H1 (cell line): ENCODE data around the gene GRIK2. TPM values are rescaled to one million over a fixed set of nuclear protein-coding genes. Genes with fewer than 3 reads are reported as not detected.

Experiments
- CTCF ChIA-PET: fragments of 300-600 bp; sonication (Branson Sonifier 250); formaldehyde crosslinking; loops from one replicate; lab custom pipeline; 2021; ENCODE audit not compliant: partially characterized antibody; lab: Charles Lee
- POLR2A ChIA-PET: fragments of 300-600 bp; sonication (Branson Sonifier 250); formaldehyde crosslinking; loops from one replicate; lab custom pipeline; 2021; ENCODE audit warnings: inconsistent platforms; ENCODE audit not compliant: partially characterized antibody; lab: Charles Lee
- DNase-seq, 2 experiments: peaks; one replicate each; pipeline versions ENCODE4 v3.0.0 to v3.0.0-alpha.2; 2010 to 2022; ENCODE audit warnings: low spot score in 2 of 2, low read depth in 1 of 2, mixed read lengths in 1 of 2
- FAIRE-seq: peaks from 2 replicates; lab custom pipeline; 2011; peaks lifted over from hg19 to GRCh38; lab: Jason Lieb, UNC
- H2AFZ ChIP-seq: 2 replicates; pipeline ENCODE4 v1.8.1; 2012; ENCODE audit warnings: low read length, inconsistent platforms
- H2AK5ac ChIP-seq: 2 replicates; pipeline ENCODE4 v1.6.1; 2013; ENCODE audit warnings: low read depth, low read length
- H2BK120ac ChIP-seq: replicated peaks from 2 replicates; pipeline ENCODE3; 2013; ENCODE audit warnings: low read depth, low read length, inconsistent platforms
- H2BK12ac ChIP-seq: 2 replicates; pipeline ENCODE4 v1.6.1; 2013; ENCODE audit warnings: low read depth, low read length
- H2BK15ac ChIP-seq: 2 replicates; pipeline ENCODE4 v1.6.1; 2013; ENCODE audit warnings: low read length
- H2BK20ac ChIP-seq: 2 replicates; pipeline ENCODE4 v1.6.1; 2013; ENCODE audit warnings: low read length
- H2BK5ac ChIP-seq: 2 replicates; pipeline ENCODE4 v1.6.1; 2013; ENCODE audit warnings: low read depth, low read length
- H3K14ac ChIP-seq: 2 replicates; pipeline ENCODE4 v1.6.1; 2013; ENCODE audit warnings: inconsistent platforms; ENCODE audit not compliant: insufficient read length
- H3K18ac ChIP-seq: 2 replicates; pipeline ENCODE4 v1.6.1; 2013; ENCODE audit warnings: low read length; ENCODE audit errors: extremely low read depth
- H3K23ac ChIP-seq: 2 replicates; pipeline ENCODE4 v1.6.1; 2013; ENCODE audit warnings: inconsistent platforms; ENCODE audit not compliant: insufficient read length
- H3K23me2 ChIP-seq: 2 replicates; pipeline ENCODE4 v1.6.1; 2013; ENCODE audit warnings: low read depth, low read length
- H3K27ac ChIP-seq: 2 replicates; pipeline ENCODE4 v1.6.1; 2011; ENCODE audit warnings: low read depth, low read length, inconsistent platforms
- H3K27me3 ChIP-seq, 4 experiments: replicated peaks in 1 of 4; 1 replicate in 1 of 4; 2 replicates in 3 of 4; pipeline versions ENCODE4 v1.6.1 to v1.8.1; 2011 to 2013; ENCODE audit warnings: low read length in 3 of 4, mild to moderate bottlenecking in 3 of 4, inconsistent platforms in 2 of 4, mixed read lengths in 2 of 4, moderate library complexity in 1 of 4; ENCODE audit not compliant: control insufficient read depth in 3 of 4, insufficient read depth in 3 of 4; ENCODE audit errors: extremely low read depth in 1 of 4
- H3K36me3 ChIP-seq, 4 experiments: 2 replicates each; pipeline versions ENCODE4 v1.6.1 to v1.8.1; 2011 to 2013; ENCODE audit warnings: mild to moderate bottlenecking in 4 of 4, low read length in 3 of 4, moderate library complexity in 2 of 4, control low read depth in 1 of 4, inconsistent platforms in 1 of 4; ENCODE audit not compliant: insufficient read depth in 4 of 4, control insufficient read depth in 2 of 4
- H3K4ac ChIP-seq: replicated peaks from 2 replicates; pipeline ENCODE3; 2013; ENCODE audit warnings: low read length, low read depth, mixed read lengths, inconsistent platforms; ENCODE audit not compliant: insufficient read length
- H3K4me1 ChIP-seq, 4 experiments: replicated peaks in 1 of 4; 1 replicate in 1 of 4; 2 replicates in 3 of 4; pipeline versions ENCODE4 v1.6.1 to v1.8.1; 2011 to 2013; ENCODE audit warnings: low read length in 3 of 4, inconsistent platforms in 2 of 4, mixed read lengths in 1 of 4; ENCODE audit not compliant: insufficient read depth in 4 of 4, control insufficient read depth in 3 of 4
- H3K4me2 ChIP-seq, 2 experiments: 2 replicates each; pipeline versions ENCODE4 v1.6.1 to v1.8.1; 2011 to 2013; ENCODE audit warnings: low read depth in 2 of 2, low read length in 2 of 2, control low read depth in 1 of 2, inconsistent platforms in 1 of 2, mild to moderate bottlenecking in 1 of 2; ENCODE audit not compliant: insufficient read depth in 1 of 2
- H3K4me3 ChIP-seq, 4 experiments: fragments of 200-600, 300-600 bp in 1 of 4; sonication (generic), shearing (Covaris generic), sonication (Bioruptor Twin) in 1 of 4; 2 replicates each; pipeline versions ENCODE4 v1.5.1 to v1.8.1; 2011 to 2016; ENCODE audit warnings: low read length in 4 of 4, low read depth in 3 of 4, control low read depth in 2 of 4, inconsistent platforms in 2 of 4, mild to moderate bottlenecking in 2 of 4, mixed read lengths in 1 of 4, moderate library complexity in 1 of 4; ENCODE audit not compliant: insufficient read depth in 2 of 4; ENCODE audit errors: extremely low read depth in 1 of 4
- H3K56ac ChIP-seq: replicated peaks from 2 replicates; pipeline ENCODE3; 2013; ENCODE audit warnings: low read depth, mild to moderate bottlenecking, mixed read lengths, low read length, inconsistent platforms; ENCODE audit not compliant: insufficient read length
- H3K79me1 ChIP-seq: 2 replicates; pipeline ENCODE4 v1.6.1; 2013; ENCODE audit warnings: low read depth, low read length, control low read depth
- H3K79me2 ChIP-seq, 2 experiments: 2 replicates each; pipeline versions ENCODE4 v1.6.1 to v1.8.1; 2012 to 2013; ENCODE audit warnings: low read length in 2 of 2, mild to moderate bottlenecking in 2 of 2, inconsistent platforms in 1 of 2; ENCODE audit not compliant: insufficient read depth in 2 of 2, control insufficient read depth in 1 of 2
- H3K9ac ChIP-seq, 4 experiments: replicated peaks in 1 of 4; 1 replicate in 1 of 4; 2 replicates in 3 of 4; pipeline versions ENCODE4 v1.6.1 to v1.8.1; 2011 to 2013; ENCODE audit warnings: low read depth in 3 of 4, low read length in 3 of 4, control low read depth in 2 of 4, mild to moderate bottlenecking in 2 of 4, moderate library complexity in 2 of 4, inconsistent platforms in 1 of 4; ENCODE audit errors: extremely low read depth in 1 of 4
- H3K9me3 ChIP-seq, 2 experiments: 2 replicates each; pipeline versions ENCODE4 v1.6.1 to v1.8.1; 2012 to 2013; ENCODE audit warnings: mild to moderate bottlenecking in 2 of 2, moderate library complexity in 2 of 2, control low read depth in 1 of 2, inconsistent platforms in 1 of 2, low read depth in 1 of 2, low read length in 1 of 2, mixed read lengths in 1 of 2; ENCODE audit not compliant: insufficient read depth in 2 of 2
- H4K20me1 ChIP-seq, 2 experiments: replicated peaks in 1 of 2; 2 replicates each; pipeline versions ENCODE3 to v1.8.1; 2011 to 2013; ENCODE audit warnings: inconsistent platforms in 2 of 2, low read length in 2 of 2, mild to moderate bottlenecking in 1 of 2; ENCODE audit not compliant: insufficient read depth in 2 of 2, control insufficient read depth in 1 of 2
- H4K5ac ChIP-seq: 2 replicates; pipeline ENCODE4 v1.6.1; 2013; ENCODE audit warnings: low read length, low read depth, mixed read lengths, inconsistent platforms; ENCODE audit not compliant: insufficient read length
- H4K8ac ChIP-seq: 2 replicates; pipeline ENCODE4 v1.8.0; 2013; ENCODE audit warnings: mild to moderate bottlenecking, moderate library complexity, low read length, inconsistent platforms; ENCODE audit not compliant: insufficient read depth; ENCODE audit errors: extremely low read depth
- H4K91ac ChIP-seq: replicated peaks from 2 replicates; pipeline ENCODE3; 2013; ENCODE audit warnings: low read length, mixed read lengths, inconsistent platforms; ENCODE audit not compliant: insufficient read length
- ASH2L ChIP-seq: fragments of 200-600, 300-600 bp; sonication (generic); IDR thresholded peaks from one replicate; pipeline ENCODE4 v1.7.1; 2017; ENCODE audit warnings: low read length
- SIX5 ChIP-seq: IDR thresholded peaks from 2 replicates; pipeline ENCODE4 v1.6.1; 2011; ENCODE audit warnings: mild to moderate bottlenecking, low read depth, low read length
- SRF ChIP-seq: IDR thresholded peaks from 2 replicates; pipeline ENCODE4 v1.6.1; 2011; ENCODE audit warnings: mild to moderate bottlenecking, low read depth, low read length, moderate library complexity
- WGBS, 2 experiments: shearing (Covaris generic) in 1 of 2; methylation state at CpG; one replicate each; pipeline versions ENCODE4 v1.1.6 to v1.1.7; 2013 to 2015; ENCODE audit warnings: low lambda C conversion rate in 2 of 2, mixed read lengths in 2 of 2, inconsistent platforms in 1 of 2, low coverage in 1 of 2, missing lambda C conversion rate in 1 of 2; ENCODE audit not compliant: insufficient replicate concordance in 2 of 2, insufficient coverage in 1 of 2, insufficient read length in 1 of 2; ENCODE audit errors: extremely low coverage in 1 of 2, missing lambda C conversion rate in 1 of 2; 5-methylcytosine and 5-hydroxymethylcytosine counted together
- polyA plus RNA-seq, 7 experiments: library from polyadenylated mRNA; depleted of rRNA in 3 of 7; stranded (reverse) in 5 of 7; unstranded in 2 of 7; fragments of >200 nt in 5 of 7; fragments of 200-250 nt in 2 of 7; gene quantifications; 1 replicate in 5 of 7; 2 replicates in 1 of 7; 4 replicates in 1 of 7; pipeline versions ENCODE4 v1.2.1 to v1.2.3, GENCODE V29; 2011 to 2013; ENCODE audit warnings: missing spikeins in 2 of 7, mixed read lengths in 2 of 7
- total RNA-seq: library from RNA; stranded (reverse); fragmentation: NEBNext Ultra II Directional; extraction: Animal tissue kit (Norgen Biotek cat#: 25700); gene quantifications from 2 replicates; pipeline ENCODE4 v1.2.1, GENCODE V29; 2021

GRIK2 gene
- total and polyA plus RNA-seq, 2 of the 8 experiments (the other 6 are each of a cell fraction or from before 2014, with no cell fraction given), result 1.8 to 2.2 TPM

DNA sequence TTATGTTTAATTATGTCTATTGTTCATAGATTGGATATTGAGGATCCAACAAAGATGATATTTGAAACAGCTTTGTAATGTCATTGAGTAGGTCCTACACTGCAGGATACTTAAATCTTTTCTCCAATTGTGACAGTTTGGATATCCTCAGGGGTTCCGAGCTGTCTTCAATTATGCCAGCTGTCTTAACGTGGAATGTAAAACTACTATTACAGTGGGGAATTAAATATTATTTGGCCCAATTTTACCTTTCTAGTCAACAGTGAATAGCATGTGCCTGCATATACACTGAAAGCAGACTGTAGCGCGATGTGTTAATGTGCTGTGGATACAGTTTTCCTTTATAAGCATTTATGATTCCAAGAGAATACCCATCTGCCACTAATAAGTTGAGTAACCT is 156.9 kb downstream of the GRIK2 start:
- Histone ChIP-seq H2BK15ac (no peak overlapping the region), H3K4me1 (peaks cover 0 to 2% (median 0%) of the 10 kb centered on the region in 4 experiments; a peak in 1 of 7 replicates), H3K18ac (no peak overlapping the region), H3K4ac (no peak overlapping the region), H2BK12ac (no peak overlapping the region), H4K5ac (no peak overlapping the region), H3K4me3 (no peak overlapping the region), H3K27me3 (no peaks in the 10 kb centered on the region), H4K91ac (no peak overlapping the region), H3K23me2 (no peaks in the 10 kb centered on the region), H2BK120ac (no peak overlapping the region), H2AFZ (no peak overlapping the region), H4K8ac (no peak overlapping the region), H2BK5ac (no peak overlapping the region), H2AK5ac (no peak overlapping the region), H4K20me1 (no peaks in the 10 kb centered on the region), H3K9me3 (no peaks in the 10 kb centered on the region), H3K4me2 (no peak overlapping the region), H3K23ac (no peak overlapping the region), H3K79me2 (no peaks in the 10 kb centered on the region), H3K9ac (no peak overlapping the region), H3K27ac (no peak overlapping the region), H3K36me3 (no peaks in the 10 kb centered on the region), H2BK20ac (no peak overlapping the region), H3K14ac (no peak overlapping the region), H3K56ac (no peak overlapping the region), H3K79me1 (no peaks in the 10 kb centered on the region)
- no peak for FAIRE-seq
- ChIA-PET POLR2A (no interaction called here), CTCF (no interaction called here)
- DNase-seq, result no peak
- WGBS, 2 experiments, result 96% methylated on average over 4 of the region's 4 CpGs; no CpG with 5 or more reads in 1 of the 2 experiments
- TF ChIP-seq SIX5 (no peak), SRF (no peak), ASH2L (no peak)
